Ramos (cell line): ENCODE measurements around the gene RPL34.

Source experiments
- in situ Hi-C: fragments of 300-500 bp; cut with MboI; formaldehyde crosslinking; loops from one replicate; pipeline ENCODE4 v1.14.3; 2022; ENCODE audit warnings: low sequenced_read_pairs; ENCODE audit not compliant: unreplicated experiment

Gene RPL34

GRCh38 chr4:108622022-108622421, 1.6 kb downstream of the RPL34 start:
- in situ Hi-C loops = no loop called here

GRCh38 chr4:108622828-108623227, 2.5 kb downstream of the RPL34 start:
- in situ Hi-C loops = no loop called here

- in situ Hi-C loops = no loop called here
These were observed 4.1 kb downstream of the RPL34 start for GRCh38 chr4:108624263-108625056.

- in situ Hi-C loops = no loop called here
These were observed 5.7 kb downstream of the RPL34 start for GRCh38 chr4:108626056-108626455.

- in situ Hi-C loops = no loop called here
These were observed 8.0 kb downstream of the RPL34 start for GRCh38 chr4:108628411-108628810.

GRCh38 chr4:108635070-108635655, 14.8 kb downstream of the RPL34 start:
- in situ Hi-C loops = no loop called here

GRCh38 chr4:108636246-108636645, 15.9 kb downstream of the RPL34 start:
- in situ Hi-C loops = no loop called here

- in situ Hi-C loops = no loop called here
These were observed 17.5 kb downstream of the RPL34 start for GRCh38 chr4:108637856-108638255.

GRCh38 chr4:108644237-108644636, 23.9 kb downstream of the RPL34 start:
- in situ Hi-C loops = no loop called here

- in situ Hi-C loops = no loop called here
These were observed 26.3 kb downstream of the RPL34 start for GRCh38 chr4:108646706-108647105.

GRCh38 chr4:108649863-108650211, 29.5 kb downstream of the RPL34 start:
- in situ Hi-C loops = no loop called here

- in situ Hi-C loops = no loop called here
These were observed 30.0 kb downstream of the RPL34 start, which contains the start of gene OSTC for GRCh38 chr4:108650212-108651013. Gene OSTC, plus strand, starts transcription at chr4:108650599. Its CDS starts 57 bp downstream, at chr4:108650656.

GRCh38 chr4:108651014-108651791, 30.8 kb downstream of the RPL34 start:
- in situ Hi-C loops = no loop called here

- in situ Hi-C loops = no loop called here
These were observed 42.3 kb downstream of the RPL34 start for GRCh38 chr4:108662629-108663028.

GRCh38 chr4:108674356-108674977, 54.1 kb downstream of the RPL34 start:
- in situ Hi-C loops = no loop called here
